Fibroblast of the aortic adventitia (primary cell): ENCODE results near the gene JADE3. TPM values are rescaled to one million over a fixed set of nuclear protein-coding genes. Genes with fewer than 3 reads are reported as not detected.

Source experiments
- DNase-seq: peaks from one replicate; pipeline ENCODE4 v3.0.0-alpha.2; 2010; ENCODE audit warnings: low read depth
- H3K4me3 ChIP-seq: 2 replicates; pipeline ENCODE4 v1.5.1; 2011; ENCODE audit warnings: low read depth, mild to moderate bottlenecking, control low read depth, low read length, moderate library complexity
- total RNA-seq: library from RNA; depleted of rRNA; stranded (reverse); fragments of >200 nt; gene quantifications from 2 replicates; pipeline ENCODE4 v1.2.3, GENCODE V29; 2012; ENCODE audit warnings: low replicate concordance
- TF ChIP-seq, protein P1 (sequence below): IDR thresholded peaks from 2 replicates; pipeline ENCODE4 v1.5.1; 2011; ENCODE audit warnings: mild to moderate bottlenecking, low read length, control low read depth, inconsistent platforms; ENCODE audit not compliant: insufficient read depth

JADE3 gene
- total RNA-seq, 1 donor = 3.9 TPM

DNA sequence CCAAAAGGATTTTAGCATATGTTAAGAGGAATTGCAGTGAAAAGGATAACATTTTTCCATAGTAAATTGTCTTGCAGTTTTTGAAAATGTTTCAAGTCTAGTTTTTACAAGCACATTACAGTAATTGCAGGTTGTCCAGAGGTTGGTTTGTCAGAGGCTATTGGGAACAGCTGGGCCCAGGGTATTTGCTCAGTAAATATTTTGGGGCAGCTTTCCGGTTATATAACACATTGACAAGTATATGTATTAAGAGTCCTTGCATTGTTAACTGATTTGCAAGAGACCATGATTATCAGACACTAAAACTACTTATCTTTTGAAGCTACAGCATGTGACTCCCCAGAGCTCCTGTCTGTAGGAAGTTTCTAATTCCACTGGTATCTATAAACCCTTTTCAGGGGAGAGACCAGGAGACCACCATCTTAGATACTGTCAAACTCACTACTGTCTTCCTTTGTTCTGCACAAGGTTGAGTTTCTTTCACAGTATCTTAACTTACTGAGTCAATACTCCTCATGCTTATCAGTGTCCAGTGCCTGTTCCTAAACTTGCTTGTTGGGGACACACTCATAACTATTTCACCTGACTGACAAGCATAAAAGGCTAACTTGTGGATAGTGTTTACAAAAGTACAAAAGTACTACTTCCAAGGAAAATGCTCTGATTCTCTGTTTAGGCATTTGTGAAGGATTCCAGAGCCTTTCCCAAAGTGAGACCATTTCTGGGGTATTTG, 147.1 kb downstream of the JADE3 start:
- TF ChIP-seq, protein P1, sequence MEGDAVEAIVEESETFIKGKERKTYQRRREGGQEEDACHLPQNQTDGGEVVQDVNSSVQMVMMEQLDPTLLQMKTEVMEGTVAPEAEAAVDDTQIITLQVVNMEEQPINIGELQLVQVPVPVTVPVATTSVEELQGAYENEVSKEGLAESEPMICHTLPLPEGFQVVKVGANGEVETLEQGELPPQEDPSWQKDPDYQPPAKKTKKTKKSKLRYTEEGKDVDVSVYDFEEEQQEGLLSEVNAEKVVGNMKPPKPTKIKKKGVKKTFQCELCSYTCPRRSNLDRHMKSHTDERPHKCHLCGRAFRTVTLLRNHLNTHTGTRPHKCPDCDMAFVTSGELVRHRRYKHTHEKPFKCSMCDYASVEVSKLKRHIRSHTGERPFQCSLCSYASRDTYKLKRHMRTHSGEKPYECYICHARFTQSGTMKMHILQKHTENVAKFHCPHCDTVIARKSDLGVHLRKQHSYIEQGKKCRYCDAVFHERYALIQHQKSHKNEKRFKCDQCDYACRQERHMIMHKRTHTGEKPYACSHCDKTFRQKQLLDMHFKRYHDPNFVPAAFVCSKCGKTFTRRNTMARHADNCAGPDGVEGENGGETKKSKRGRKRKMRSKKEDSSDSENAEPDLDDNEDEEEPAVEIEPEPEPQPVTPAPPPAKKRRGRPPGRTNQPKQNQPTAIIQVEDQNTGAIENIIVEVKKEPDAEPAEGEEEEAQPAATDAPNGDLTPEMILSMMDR = no peak
- no peak overlapping the region for H3K4me3 ChIP-seq
- DNase-seq = no peak

DNA sequence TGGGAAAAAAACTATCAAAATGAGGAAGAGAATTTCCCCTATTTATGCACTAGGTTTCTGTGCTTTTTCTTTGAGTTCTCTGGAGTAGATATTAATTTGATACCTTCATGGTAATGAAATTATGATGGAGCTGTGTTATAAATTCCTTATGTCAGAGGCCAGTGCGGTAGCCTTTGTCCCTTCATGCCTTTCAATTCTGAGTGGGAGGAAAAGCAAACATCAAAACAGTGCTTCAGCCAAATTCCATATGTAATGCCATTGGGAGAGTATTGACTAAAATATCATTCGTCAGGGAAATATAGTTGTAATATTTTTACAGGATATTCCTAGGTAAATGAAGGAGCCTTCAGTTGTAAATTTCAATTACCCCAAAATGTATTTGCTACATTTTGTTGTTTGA, 148.5 kb downstream of the JADE3 start:
- TF ChIP-seq, protein P1 = no peak

DNA sequence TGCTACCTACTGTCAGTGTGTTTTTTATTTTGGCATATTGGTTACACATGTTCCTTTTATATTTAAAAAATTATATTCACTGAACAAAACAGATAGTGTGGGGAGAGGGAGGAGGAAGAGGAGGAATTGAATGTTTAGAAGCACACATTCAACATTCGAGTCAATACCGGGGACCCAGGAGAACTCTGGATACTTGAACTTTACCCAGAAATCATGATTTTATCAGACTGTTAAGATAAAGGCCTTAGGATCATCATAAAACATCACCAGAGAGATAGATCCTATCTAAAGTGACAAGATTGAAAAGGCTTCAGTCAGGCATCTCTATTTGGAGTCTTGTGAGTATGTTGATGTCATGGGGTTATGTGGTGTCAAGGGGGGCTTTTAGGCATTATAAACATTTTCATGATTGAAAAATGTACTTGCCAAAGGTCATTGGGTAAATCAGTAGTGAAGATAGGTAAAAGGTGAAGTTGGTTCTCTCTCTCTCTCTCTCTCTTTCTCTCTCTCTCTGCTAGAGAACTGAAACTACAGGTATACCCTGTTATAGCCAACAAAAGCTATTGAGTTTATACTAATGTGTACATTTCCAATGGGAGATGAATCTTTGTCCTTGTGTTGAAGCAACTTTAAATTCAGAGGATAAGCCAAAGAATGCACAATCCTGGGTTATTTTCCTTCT, 149.2 kb downstream of the JADE3 start:
- DNase-seq = no peak
- TF ChIP-seq, protein P1 = no peak
- H3K4me3 ChIP-seq = no peak overlapping the region

More for the DNA sequence above, 148.5 kb downstream of the JADE3 start:
- H3K4me3 ChIP-seq = no peak overlapping the region
- DNase-seq = no peak

DNA sequence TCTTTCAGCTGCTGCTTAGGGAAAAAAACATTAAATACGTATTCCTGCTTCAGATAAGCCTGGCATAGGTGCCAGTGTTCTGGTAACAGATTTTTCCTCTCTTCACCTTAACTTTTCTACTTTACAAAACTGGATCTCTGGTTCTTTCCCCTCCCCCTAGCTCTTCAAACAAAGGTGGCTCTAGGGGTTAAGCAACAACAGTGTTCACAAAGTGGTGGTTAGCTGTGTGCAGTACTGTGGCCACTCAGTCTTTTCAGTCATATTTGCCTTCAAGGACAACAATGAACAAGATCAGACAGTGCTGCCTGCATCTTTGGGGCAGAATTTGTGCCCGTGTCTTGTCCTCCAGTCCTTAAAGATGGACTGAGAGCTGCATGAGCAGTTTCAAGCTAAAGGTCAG, 151.0 kb downstream of the JADE3 start:
- DNase-seq = no peak
- TF ChIP-seq, protein P1 = no peak
- H3K4me3 ChIP-seq = no peak overlapping the region

DNA sequence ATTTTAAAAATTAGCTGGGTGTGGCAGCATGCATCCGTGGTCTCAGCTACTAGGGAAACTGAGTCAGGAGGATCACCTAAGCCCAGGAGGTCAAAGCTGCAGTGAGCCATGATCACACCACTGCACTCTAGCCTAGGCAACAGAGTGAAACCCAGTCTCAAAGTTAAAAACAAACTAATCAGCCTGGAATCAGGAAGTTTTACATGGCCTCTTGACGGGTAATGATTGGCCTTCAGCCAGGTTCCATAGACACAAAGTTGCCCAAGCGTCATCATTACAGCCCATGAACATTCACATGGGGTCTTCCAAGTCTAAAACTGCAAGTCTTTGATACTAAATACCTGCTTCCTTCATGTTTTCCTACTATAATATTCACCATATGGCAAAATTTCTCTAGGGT, 156.0 kb downstream of the JADE3 start:
- DNase-seq = no peak
- no peak overlapping the region for H3K4me3 ChIP-seq

DNA sequence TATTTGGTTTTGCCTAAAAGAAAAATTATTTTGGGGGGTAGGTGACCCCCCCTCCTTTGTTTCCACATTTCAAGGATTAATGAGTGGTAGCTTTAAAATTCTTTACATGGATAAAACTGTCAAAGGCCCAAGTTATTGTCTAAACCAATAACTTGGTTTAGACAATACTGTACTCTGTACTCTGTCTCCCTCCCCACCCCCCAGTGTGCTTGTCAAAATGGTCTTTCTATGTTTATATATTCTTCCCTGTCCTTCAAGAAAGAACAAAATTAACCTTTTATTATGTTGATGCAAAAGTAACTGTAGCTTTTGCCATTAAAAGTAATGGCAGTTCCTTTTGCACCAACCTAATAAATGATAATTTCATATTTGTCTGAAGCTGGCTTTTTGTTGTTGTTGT, 156.5 kb downstream of the JADE3 start:
- TF ChIP-seq, protein P1 = no peak
- H3K4me3 ChIP-seq = no peak overlapping the region
- no peak for DNase-seq

More for the DNA sequence above, 156.0 kb downstream of the JADE3 start:
- TF ChIP-seq, protein P1 = no peak
